Neuronal stem cell (in vitro differentiated cells): Measurements from ENCODE around the gene KCNQ1.
"Not testable (repeated sequence)": the region's sequence is repeated elsewhere in the genome, so short reads cannot be mapped to it uniquely, and the experiment has no call there.

Experiments
- DNase-seq: peaks from one replicate; pipeline ENCODE4 v3.0.0-alpha.2; 2013; ENCODE audit warnings: low spot score
- H2AFZ ChIP-seq: one replicate; pipeline ENCODE4 v1.6.1; 2013; ENCODE audit warnings: mild to moderate bottlenecking, low read length, inconsistent platforms
- H2AK5ac ChIP-seq: 2 replicates; pipeline ENCODE4 v1.6.1; 2013; ENCODE audit warnings: low read depth, mild to moderate bottlenecking, inconsistent platforms, low read length, moderate library complexity, mixed read lengths
- H2BK120ac ChIP-seq: 2 replicates; pipeline ENCODE4 v1.6.1; 2013; ENCODE audit warnings: low read depth, mild to moderate bottlenecking, inconsistent platforms, low read length, moderate library complexity, mixed read lengths
- H2BK12ac ChIP-seq: one replicate; pipeline ENCODE4 v1.6.1; 2013; ENCODE audit warnings: low read length, inconsistent platforms
- H2BK15ac ChIP-seq: 2 replicates; pipeline ENCODE4 v1.6.1; 2013; ENCODE audit warnings: mild to moderate bottlenecking, low read length, inconsistent platforms, mixed read lengths
- H2BK5ac ChIP-seq: one replicate; pipeline ENCODE4 v1.6.1; 2013; ENCODE audit warnings: inconsistent platforms, mild to moderate bottlenecking, low read length, moderate library complexity
- H3K14ac ChIP-seq: one replicate; pipeline ENCODE4 v1.6.1; 2013; ENCODE audit warnings: low read length, inconsistent platforms
- H3K18ac ChIP-seq: 2 replicates; pipeline ENCODE4 v1.6.1; 2013; ENCODE audit warnings: low read length, inconsistent platforms
- H3K23ac ChIP-seq: 2 replicates; pipeline ENCODE4 v1.6.1; 2013; ENCODE audit warnings: low read depth, mild to moderate bottlenecking, mixed read lengths, low read length, inconsistent platforms; ENCODE audit not compliant: poor library complexity
- H3K27ac ChIP-seq: replicated peaks from 3 replicates; pipeline ENCODE4 v1.5.1; 2013; ENCODE audit warnings: low read length, inconsistent platforms
- H3K27me3 ChIP-seq, 3 experiments: 2 replicates each; pipeline ENCODE4 v1.6.1; 2013; ENCODE audit warnings: low read length in 3 of 3, mild to moderate bottlenecking in 2 of 3, inconsistent platforms in 1 of 3, low read depth in 1 of 3, mixed read lengths in 1 of 3, moderate library complexity in 1 of 3; ENCODE audit not compliant: control insufficient read depth in 3 of 3, insufficient read depth in 3 of 3
- H3K36me3 ChIP-seq, 2 donors: replicated peaks in 1 of 2; 2 replicates each; pipeline ENCODE4 v1.6.1; 2013; ENCODE audit warnings: low read length in 2 of 2; ENCODE audit not compliant: control insufficient read depth in 2 of 2, insufficient read depth in 2 of 2
- H3K4ac ChIP-seq: 2 replicates; pipeline ENCODE4 v1.6.1; 2013; ENCODE audit warnings: inconsistent platforms, mild to moderate bottlenecking, low read length, moderate library complexity
- H3K4me1 ChIP-seq, 2 donors: 1 replicate in 1 of 2; 2 replicates in 1 of 2; pipeline ENCODE4 v1.6.1; 2013; ENCODE audit warnings: low read length in 2 of 2, low read depth in 1 of 2; ENCODE audit not compliant: control insufficient read depth in 2 of 2, insufficient read depth in 1 of 2
- H3K4me2 ChIP-seq: one replicate; pipeline ENCODE4 v1.6.1; 2013; ENCODE audit warnings: mild to moderate bottlenecking, low read length, inconsistent platforms; ENCODE audit not compliant: insufficient read depth, poor library complexity, severe bottlenecking
- H3K4me3 ChIP-seq, 2 donors: 2 replicates each; pipeline ENCODE4 v1.5.1; 2013; ENCODE audit warnings: low read length in 2 of 2, mild to moderate bottlenecking in 2 of 2, inconsistent platforms in 1 of 2, moderate library complexity in 1 of 2
- H3K79me1 ChIP-seq: one replicate; pipeline ENCODE4 v1.6.1; 2013; ENCODE audit warnings: low read depth, mild to moderate bottlenecking, inconsistent platforms, low read length, moderate library complexity
- H3K9ac ChIP-seq: one replicate; pipeline ENCODE4 v1.6.1; 2013; ENCODE audit warnings: mild to moderate bottlenecking, low read depth, low read length, inconsistent platforms; ENCODE audit not compliant: poor library complexity
- H3K9me3 ChIP-seq, 2 donors: replicated peaks in 1 of 2; 2 replicates each; pipeline versions ENCODE3 to v1.6.1; 2013; ENCODE audit warnings: low read length in 2 of 2, mild to moderate bottlenecking in 2 of 2, inconsistent platforms in 1 of 2, low read depth in 1 of 2, mixed read lengths in 1 of 2, moderate library complexity in 1 of 2; ENCODE audit not compliant: control insufficient read depth in 2 of 2, insufficient read depth in 1 of 2
- H4K8ac ChIP-seq: one replicate; pipeline ENCODE4 v1.6.1; 2013; ENCODE audit warnings: low read depth, mild to moderate bottlenecking, inconsistent platforms, low read length, moderate library complexity
- H4K91ac ChIP-seq: one replicate; pipeline ENCODE4 v1.6.1; 2013; ENCODE audit warnings: low read length, low read depth, mild to moderate bottlenecking, inconsistent platforms; ENCODE audit not compliant: poor library complexity
- WGBS, 2 donors: extraction: QIAGEN DNeasy Blood & Tissue Kit; methylation state at CpG; one replicate each; pipeline ENCODE4 v1.1.7; 2013; ENCODE audit warnings: missing lambda C conversion rate in 2 of 2, mixed read lengths in 1 of 2; ENCODE audit not compliant: insufficient read length in 2 of 2, insufficient replicate concordance in 1 of 2; ENCODE audit errors: extremely low coverage in 2 of 2; 5-methylcytosine and 5-hydroxymethylcytosine counted together

The KCNQ1 gene

GRCh38 chr11:2480067-2480873 is 35.5 kb downstream of the KCNQ1 start:
- H3K4me1 ChIP-seq, H2AK5ac ChIP-seq, H3K79me1 ChIP-seq, H3K27ac ChIP-seq, H3K4ac ChIP-seq, H2AFZ ChIP-seq, DNase-seq, H4K8ac ChIP-seq, H2BK120ac ChIP-seq, H3K27me3 ChIP-seq, H3K18ac ChIP-seq, H3K23ac ChIP-seq, H2BK12ac ChIP-seq, H3K4me2 ChIP-seq, H2BK15ac ChIP-seq, H3K36me3 ChIP-seq, H3K14ac ChIP-seq, H3K9me3 ChIP-seq, H3K4me3 ChIP-seq, H3K9ac ChIP-seq, H2BK5ac ChIP-seq, H4K91ac ChIP-seq: not testable (repeated sequence)
- WGBS, 2 donors: no CpG with 5 or more reads among the region's 6 CpGs

DNA sequence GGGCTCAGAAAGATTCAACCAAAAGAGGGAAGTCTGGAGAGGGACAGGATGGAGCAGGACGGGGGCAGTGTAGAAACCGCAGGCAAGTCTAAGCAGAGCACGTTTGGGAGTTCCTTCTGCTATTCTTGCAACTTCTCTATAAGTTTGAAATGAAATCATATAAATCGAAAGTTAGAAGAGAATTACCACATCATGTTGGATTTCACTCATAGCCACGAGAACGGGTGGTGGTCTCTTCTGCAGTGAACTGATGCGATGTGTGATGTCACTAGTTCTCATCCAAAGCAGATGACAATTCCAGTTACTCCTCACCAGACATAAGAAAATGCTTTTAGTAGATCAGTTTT is 36.0 kb downstream of the KCNQ1 start:
- no peak overlapping the region for H3K27ac ChIP-seq

DNA sequence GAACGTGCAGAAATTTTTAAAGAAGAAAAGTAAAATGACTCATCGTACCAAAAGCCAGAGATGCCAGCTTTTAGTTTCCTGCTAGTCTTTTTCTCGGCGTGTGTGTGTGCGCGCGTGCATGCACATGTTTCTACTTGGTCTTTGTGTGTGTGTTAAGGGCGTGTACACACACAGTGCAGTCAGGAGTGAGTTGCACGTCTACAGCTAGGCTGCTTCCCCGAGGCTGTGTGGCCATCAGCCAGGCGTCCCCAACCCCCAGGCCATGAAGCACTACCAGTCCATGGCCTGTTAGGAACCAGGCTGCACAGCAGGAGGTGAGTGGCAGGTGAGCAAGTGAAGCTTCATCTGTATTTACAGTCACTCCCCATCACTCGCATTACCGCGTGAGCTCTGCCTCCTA is 36.4 kb downstream of the KCNQ1 start:
- no peak for DNase-seq
- Histone ChIP-seq H3K79me1 (no peaks in the 10 kb centered on the region), H4K91ac (no peak overlapping the region), H3K9me3 (peaks cover 0 to 8% of the 10 kb centered on the region in 2 donors), H4K8ac (no peak overlapping the region), H2BK5ac (no peak overlapping the region), H3K4me2 (no peak overlapping the region), H3K9ac (no peak overlapping the region), H3K27ac (no peak overlapping the region), H2BK12ac (no peak overlapping the region), H2AFZ (no peak overlapping the region), H3K14ac (peak overlapping the region; percentile 57), H2AK5ac (no peak overlapping the region), H2BK15ac (no peak overlapping the region), H3K36me3 (no peaks in the 10 kb centered on the region), H3K18ac (peak overlapping the region; percentile 44), H3K4me3 (peak overlapping the region in 1 of 2 donors; percentile 20), H3K4ac (no peak overlapping the region), H2BK120ac (no peak overlapping the region), H3K23ac (no peak overlapping the region), H3K4me1 (no peaks in the 10 kb centered on the region), H3K27me3 (peaks cover 0 to 3% (median 0%) of the 10 kb centered on the region in 3 experiments)
- no CpG with 5 or more reads among the region's 14 CpGs for WGBS, 2 donors

More for the DNA sequence above, 36.0 kb downstream of the KCNQ1 start:
- no peak overlapping the region for H2AFZ ChIP-seq
- no peak overlapping the region for H2BK15ac ChIP-seq
- H3K23ac ChIP-seq: no peak overlapping the region
- H4K8ac ChIP-seq: no peak overlapping the region
- no peak overlapping the region for H3K14ac ChIP-seq
- no peaks in the 10 kb centered on the region for H3K36me3 ChIP-seq
- peaks cover 0 to 8% of the 10 kb centered on the region in 2 donors for H3K9me3 ChIP-seq
- H3K4me3 ChIP-seq: no peak overlapping the region
- no peak overlapping the region for H2BK12ac ChIP-seq
- no CpG with 5 or more reads among the region's 7 CpGs for WGBS, 2 donors
- H3K4me2 ChIP-seq: no peak overlapping the region
- no peak overlapping the region for H2BK5ac ChIP-seq
- no peak overlapping the region for H3K9ac ChIP-seq
- H2BK120ac ChIP-seq: no peak overlapping the region
- no peak for DNase-seq
- no peak overlapping the region for H3K18ac ChIP-seq
- no peaks in the 10 kb centered on the region for H3K4me1 ChIP-seq
- H3K4ac ChIP-seq: no peak overlapping the region
- no peaks in the 10 kb centered on the region for H3K79me1 ChIP-seq
- peaks cover 0 to 3% (median 0%) of the 10 kb centered on the region in 3 experiments for H3K27me3 ChIP-seq
- no peak overlapping the region for H2AK5ac ChIP-seq
- H4K91ac ChIP-seq: no peak overlapping the region

GRCh38 chr11:2482204-2482603 is 37.4 kb downstream of the KCNQ1 start:
- H2BK5ac ChIP-seq: no peak overlapping the region
- no CpG with 5 or more reads among the region's 3 CpGs for WGBS, 2 donors
- no peak overlapping the region for H2BK15ac ChIP-seq
- no peak overlapping the region for H3K18ac ChIP-seq
- peaks cover 0 to 10% of the 10 kb centered on the region in 2 donors for H3K9me3 ChIP-seq
- no peak overlapping the region for H2BK12ac ChIP-seq
- no peak overlapping the region for H3K14ac ChIP-seq
- no peak overlapping the region for H3K4me2 ChIP-seq
- no peak for DNase-seq
- H3K4ac ChIP-seq: no peak overlapping the region
- H3K79me1 ChIP-seq: no peaks in the 10 kb centered on the region
- no peak overlapping the region for H3K23ac ChIP-seq
- H2BK120ac ChIP-seq: no peak overlapping the region
- peaks cover 0 to 3% (median 0%) of the 10 kb centered on the region in 3 experiments for H3K27me3 ChIP-seq
- H3K27ac ChIP-seq: no peak overlapping the region
- H3K4me1 ChIP-seq: no peaks in the 10 kb centered on the region
- H4K91ac ChIP-seq: no peak overlapping the region
- no peak overlapping the region for H2AK5ac ChIP-seq
- peak overlapping the region in 1 of 2 donors; percentile 29 for H3K4me3 ChIP-seq
- no peak overlapping the region for H4K8ac ChIP-seq
- H2AFZ ChIP-seq: no peak overlapping the region
- no peak overlapping the region for H3K9ac ChIP-seq
- H3K36me3 ChIP-seq: no peaks in the 10 kb centered on the region
